Choroid plexus epithelial cell (primary cell): ENCODE measurements around the gene LRRC75B.
A peak's percentile ranks its signal among the peaks of the same experiment; 100 is the strongest.

ENCODE experiments used
- DNase-seq: peaks from one replicate; pipeline ENCODE4 v3.0.0-alpha.2; 2010; ENCODE audit warnings: low read depth
- H3K4me3 ChIP-seq: 2 replicates; pipeline ENCODE4 v1.5.1; 2011; ENCODE audit warnings: low read depth, mild to moderate bottlenecking, control low read depth, low read length, moderate library complexity
- CTCF ChIP-seq: conservative IDR thresholded peaks from 2 replicates; pipeline ENCODE4 v1.5.1; 2011; ENCODE audit warnings: low read depth, mild to moderate bottlenecking, control low read depth, inconsistent platforms, low read length, moderate library complexity

Gene LRRC75B

GRCh38 chr22:24585927-24586546 is 6.8 kb downstream of the LRRC75B start:
- no peak for TF ChIP-seq CTCF
- no peak for DNase-seq
- no peak overlapping the region for H3K4me3 ChIP-seq

GRCh38 chr22:24585461-24585860 is 7.4 kb downstream of the LRRC75B start:
- H3K4me3 ChIP-seq, result no peak overlapping the region
- TF ChIP-seq CTCF, result no peak
- no peak for DNase-seq

GRCh38 chr22:24584871-24585411 is 7.9 kb downstream of the LRRC75B start:
- H3K4me3 ChIP-seq, result no peak overlapping the region
- no peak for DNase-seq
- no peak for TF ChIP-seq CTCF

GRCh38 chr22:24584166-24584790 is 8.6 kb downstream of the LRRC75B start:
- no peak for TF ChIP-seq CTCF
- DNase-seq, result no peak
- H3K4me3 ChIP-seq, result no peak overlapping the region

GRCh38 chr22:24583221-24584165 is 9.4 kb downstream of the LRRC75B start:
- no peak for TF ChIP-seq CTCF
- no peak overlapping the region for H3K4me3 ChIP-seq
- DNase-seq, result peak; percentile 23

- no peak for DNase-seq
- no peak for TF ChIP-seq CTCF
- H3K4me3 ChIP-seq, result no peak overlapping the region
Measured at GRCh38 chr22:24582056-24582814, 10.6 kb downstream of the LRRC75B start.
